ENCODE data around the gene SLC12A7.
"Not testable (repeated sequence)": the region's sequence is repeated elsewhere in the genome, so short reads cannot be mapped to it uniquely, and the experiment has no call there.

The SLC12A7 gene

GRCh38 chr5:1111727-1112289 is at the start of gene SLC12A7:
SLC12A7 (minus strand) TSS chr5:1112063; CDS start chr5:1111991, 72 bp downstream.
- peak; percentile 57 for DNase-seq (ENCODE audit: low read depth)

- no peak for DNase-seq (ENCODE audit: low read depth)
Observed at GRCh38 chr5:1161108-1161832, 49.4 kb upstream of the SLC12A7 start.

GRCh38 chr5:1159774-1160406 is 48.0 kb upstream of the SLC12A7 start:
- no peak for DNase-seq (ENCODE audit: low read depth)

GRCh38 chr5:1159341-1159675 is 47.4 kb upstream of the SLC12A7 start:
- DNase-seq (ENCODE audit: low read depth), result no peak

GRCh38 chr5:1158647-1159340 is 46.9 kb upstream of the SLC12A7 start:
- DNase-seq (ENCODE audit: low read depth), result no peak

GRCh38 chr5:1157461-1157986 is 45.7 kb upstream of the SLC12A7 start:
- DNase-seq (ENCODE audit: low read depth), result not testable (repeated sequence)

GRCh38 chr5:1156754-1157460 is 45.0 kb upstream of the SLC12A7 start:
- no peak for DNase-seq (ENCODE audit: low read depth)

- DNase-seq (ENCODE audit: low read depth), result no peak
Observed at GRCh38 chr5:1156033-1156753, 44.3 kb upstream of the SLC12A7 start.

GRCh38 chr5:1155191-1156032 is 43.5 kb upstream of the SLC12A7 start:
- no peak for DNase-seq (ENCODE audit: low read depth)

- DNase-seq (ENCODE audit: low read depth), result no peak
Observed at GRCh38 chr5:1153428-1153827, 41.6 kb upstream of the SLC12A7 start.

- no peak for DNase-seq (ENCODE audit: low read depth)
Observed at GRCh38 chr5:1152771-1153282, 41.0 kb upstream of the SLC12A7 start.

- DNase-seq (ENCODE audit: low read depth), result no peak
Observed at GRCh38 chr5:1152156-1152555, 40.3 kb upstream of the SLC12A7 start.

- DNase-seq (ENCODE audit: low read depth), result no peak
Observed at GRCh38 chr5:1151316-1151715, 39.5 kb upstream of the SLC12A7 start.

- no peak for DNase-seq (ENCODE audit: low read depth)
Observed at GRCh38 chr5:1150866-1151265, 39.0 kb upstream of the SLC12A7 start.

GRCh38 chr5:1144638-1145396 is 33.0 kb upstream of the SLC12A7 start:
- DNase-seq (ENCODE audit: low read depth), result no peak

- no peak for DNase-seq (ENCODE audit: low read depth)
Observed at GRCh38 chr5:1144089-1144488, 32.2 kb upstream of the SLC12A7 start.

- no peak for DNase-seq (ENCODE audit: low read depth)
Observed at GRCh38 chr5:1143670-1143951, 31.7 kb upstream of the SLC12A7 start.

- no peak for DNase-seq (ENCODE audit: low read depth)
Observed at GRCh38 chr5:1142886-1143669, 31.2 kb upstream of the SLC12A7 start.

GRCh38 chr5:1141834-1142233 is 30.0 kb upstream of the SLC12A7 start:
- DNase-seq (ENCODE audit: low read depth), result no peak

Data from activated T-cell treated with anti-CD3 and anti-CD28 coated beads for 1 hour (primary cell).